ENCODE results near the gene ITFG1. TPM values are rescaled to one million over a fixed set of nuclear protein-coding genes. Genes with fewer than 3 reads are reported as not detected.

Gene ITFG1
- total and polyA plus RNA-seq, 2 of the 8 experiments (the other 6 are each of a cell fraction or from before 2014, with no cell fraction given), result 13.8 to 22.2 TPM

GRCh38 chr16:47262938-47263337 is 197.9 kb downstream of the ITFG1 start:
- 100% methylated on average over 2 of the region's 2 CpGs; no CpG with 5 or more reads in 1 of the 2 experiments for WGBS, 2 experiments (ENCODE audit: extremely low coverage in 1 of 2, insufficient coverage in 1 of 2, insufficient read length in 1 of 2, insufficient replicate concordance in 2 of 2, low coverage in 1 of 2, low lambda C conversion rate in 2 of 2, missing lambda C conversion rate in 1 of 2)
- H3K4me1 ChIP-seq (replicated peaks in 1 of 4; ENCODE audit: control insufficient read depth in 3 of 4, insufficient read depth in 4 of 4, low read length in 3 of 4), result no peaks in the 10 kb centered on the region
- no peaks in the 10 kb centered on the region for H3K79me1 ChIP-seq (ENCODE audit: low read depth, low read length)
- no peak overlapping the region for H4K5ac ChIP-seq (ENCODE audit: insufficient read length, low read depth, low read length)
- no peaks in the 10 kb centered on the region for H3K27me3 ChIP-seq (replicated peaks in 1 of 4; ENCODE audit: control insufficient read depth in 3 of 4, extremely low read depth in 1 of 4, insufficient read depth in 3 of 4, low read length in 3 of 4)
- H3K9me3 ChIP-seq (ENCODE audit: insufficient read depth in 2 of 2, low read depth in 1 of 2, low read length in 1 of 2), result no peaks in the 10 kb centered on the region
- no peaks in the 10 kb centered on the region for H4K20me1 ChIP-seq (replicated peaks in 1 of 2; ENCODE audit: control insufficient read depth in 1 of 2, insufficient read depth in 2 of 2, low read length in 2 of 2)
- no peak overlapping the region for H3K4me3 ChIP-seq (ENCODE audit: extremely low read depth in 1 of 4, insufficient read depth in 2 of 4, low read depth in 3 of 4, low read length in 4 of 4)
- FAIRE-seq, result no peak
- H3K36me3 ChIP-seq (ENCODE audit: control insufficient read depth in 2 of 4, insufficient read depth in 4 of 4, low read length in 3 of 4), result no peaks in the 10 kb centered on the region
- no peak overlapping the region for H3K56ac ChIP-seq (replicated peaks; ENCODE audit: insufficient read length, low read depth, low read length)
- no peak overlapping the region for H3K9ac ChIP-seq (replicated peaks in 1 of 4; ENCODE audit: extremely low read depth in 1 of 4, low read depth in 3 of 4, low read length in 3 of 4)
- no peak overlapping the region for H3K14ac ChIP-seq (ENCODE audit: insufficient read length)
- no peak for DNase-seq (ENCODE audit: low read depth in 1 of 2, low spot score in 2 of 2)
- ChIA-PET POLR2A (ENCODE audit: partially characterized antibody) (no interaction called here), CTCF (ENCODE audit: partially characterized antibody) (interaction anchor here (0.6 to 1.1 kb wide), 3 partner anchors 19 to 119 kb away, joined by 3 read pairs; partner anchors contain the start of gene NETO2)
- H3K23ac ChIP-seq (ENCODE audit: insufficient read length), result no peak overlapping the region
- H2BK120ac ChIP-seq (replicated peaks; ENCODE audit: low read depth, low read length), result no peak overlapping the region
- TF ChIP-seq USF2 (IDR thresholded peaks at IDR 0.05; ENCODE audit: low read length) (no peak), KDM5A (IDR thresholded peaks at IDR 0.05; ENCODE audit: low read length) (no peak), SIX5 (IDR thresholded peaks at IDR 0.05; ENCODE audit: low read depth, low read length) (no peak), SP2 (IDR thresholded peaks at IDR 0.05; ENCODE audit: low read length) (no peak), GTF2F1 (IDR thresholded peaks at IDR 0.05; ENCODE audit: borderline replicate concordance, low read depth, low read length) (no peak), JUN (IDR thresholded peaks at IDR 0.05; ENCODE audit: low read depth, low read length) (no peak), KDM1A (IDR thresholded peaks at IDR 0.05; ENCODE audit: borderline replicate concordance, low read length) (no peak)
- H2BK12ac ChIP-seq (ENCODE audit: low read depth, low read length), result no peak overlapping the region
- H2AFZ ChIP-seq (ENCODE audit: low read length), result no peak overlapping the region
- no peak overlapping the region for H4K8ac ChIP-seq (ENCODE audit: extremely low read depth, insufficient read depth, low read length)
- H3K23me2 ChIP-seq (ENCODE audit: low read depth, low read length), result no peaks in the 10 kb centered on the region
- no peak overlapping the region for H2AK5ac ChIP-seq (ENCODE audit: low read depth, low read length)
- H3K79me2 ChIP-seq (ENCODE audit: control insufficient read depth in 1 of 2, insufficient read depth in 2 of 2, low read length in 2 of 2), result no peaks in the 10 kb centered on the region
- no peak overlapping the region for H4K91ac ChIP-seq (replicated peaks; ENCODE audit: insufficient read length, low read length)
- no peak overlapping the region for H2BK15ac ChIP-seq (ENCODE audit: low read length)
- no peak overlapping the region for H2BK20ac ChIP-seq (ENCODE audit: low read length)
- no peak overlapping the region for H2BK5ac ChIP-seq (ENCODE audit: low read depth, low read length)
- no peak overlapping the region for H3K4ac ChIP-seq (replicated peaks; ENCODE audit: insufficient read length, low read depth, low read length)
- no peak overlapping the region for H3K4me2 ChIP-seq (ENCODE audit: insufficient read depth in 1 of 2, low read depth in 2 of 2, low read length in 2 of 2)
- no peak overlapping the region for H3K27ac ChIP-seq (ENCODE audit: low read depth, low read length)
- H3K18ac ChIP-seq (ENCODE audit: extremely low read depth, low read length), result no peak overlapping the region

Data from H1 (cell line).